Hepatic stellate cell (primary cell): ENCODE results near the gene EXOC6.
"Not testable (repeated sequence)": the region's sequence is repeated elsewhere in the genome, so short reads cannot be mapped to it uniquely, and the experiment has no call there.

Experiments
- DNase-seq: peaks from one replicate; pipeline ENCODE4 v3.0.0; 2011; ENCODE audit warnings: low spot score

The EXOC6 gene

DNA sequence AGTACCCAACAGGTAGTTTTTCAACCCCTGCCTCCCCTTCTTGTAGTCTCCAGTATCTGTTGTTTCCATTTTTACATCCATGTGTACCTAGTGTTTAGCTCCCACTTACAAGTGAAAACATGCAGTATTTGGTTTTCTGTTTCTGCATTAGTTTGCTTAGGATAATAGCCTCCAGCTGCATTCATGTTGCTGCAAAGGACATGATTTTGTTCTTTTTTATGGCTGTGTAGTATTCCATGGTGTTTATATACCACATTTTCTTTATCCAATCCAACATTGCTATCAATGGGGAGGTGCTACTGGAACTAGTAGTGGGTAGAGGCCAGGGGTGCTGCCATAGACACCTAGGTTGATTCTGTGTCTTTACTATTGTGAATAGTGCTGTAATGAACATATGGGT is 104.3 kb downstream of the EXOC6 start:
- not testable (repeated sequence) for DNase-seq

GRCh38 chr10:92957223-92958010 is 109.1 kb downstream of the EXOC6 start:
- no peak for DNase-seq

- no peak for DNase-seq
These were observed 113.3 kb downstream of the EXOC6 start for GRCh38 chr10:92961638-92962037.

GRCh38 chr10:92965314-92965713 is 117.0 kb downstream of the EXOC6 start:
- DNase-seq = no peak

GRCh38 chr10:92967641-92968040 is 119.3 kb downstream of the EXOC6 start:
- no peak for DNase-seq

- peak; percentile 12 for DNase-seq
These were observed 120.8 kb downstream of the EXOC6 start for GRCh38 chr10:92969151-92969550.

DNA sequence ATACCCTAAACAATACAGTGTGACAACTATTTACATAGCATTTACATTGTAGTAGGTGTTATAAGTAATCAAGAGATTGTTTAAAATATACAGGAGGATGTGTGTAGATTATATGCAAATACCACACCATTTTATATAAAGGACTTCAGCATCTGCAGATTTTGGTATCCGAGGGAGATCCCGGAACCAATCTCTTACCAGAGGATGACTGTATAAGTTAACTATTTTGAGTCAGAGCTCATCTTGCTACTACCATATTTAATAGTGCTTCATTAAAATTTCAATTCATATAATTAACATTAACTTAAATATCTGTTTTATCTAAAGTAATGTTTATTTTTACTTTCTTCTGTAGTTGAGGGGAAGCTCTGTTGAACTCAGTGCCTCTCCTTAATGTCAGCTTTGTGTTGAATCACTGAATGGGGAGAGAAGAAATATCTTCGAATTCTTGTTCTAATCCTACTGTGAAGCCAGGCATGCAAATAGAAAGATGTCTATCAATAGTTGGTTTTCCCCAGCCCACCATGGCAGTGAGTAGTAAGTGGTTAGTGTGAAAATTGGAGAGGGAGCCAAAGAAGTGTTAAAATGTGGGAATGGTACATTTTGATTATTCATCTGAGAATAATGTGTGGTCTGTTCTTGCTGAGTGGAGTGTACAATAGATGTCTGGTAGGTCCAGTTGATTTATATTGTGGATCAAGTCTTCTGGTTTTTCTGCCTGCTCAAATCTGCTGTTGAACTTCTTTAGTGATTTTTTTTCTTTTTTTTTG is 122.2 kb downstream of the EXOC6 start:
- DNase-seq = no peak

- peak; percentile 66 for DNase-seq
These were observed 123.9 kb downstream of the EXOC6 start for GRCh38 chr10:92972066-92972870.

DNA sequence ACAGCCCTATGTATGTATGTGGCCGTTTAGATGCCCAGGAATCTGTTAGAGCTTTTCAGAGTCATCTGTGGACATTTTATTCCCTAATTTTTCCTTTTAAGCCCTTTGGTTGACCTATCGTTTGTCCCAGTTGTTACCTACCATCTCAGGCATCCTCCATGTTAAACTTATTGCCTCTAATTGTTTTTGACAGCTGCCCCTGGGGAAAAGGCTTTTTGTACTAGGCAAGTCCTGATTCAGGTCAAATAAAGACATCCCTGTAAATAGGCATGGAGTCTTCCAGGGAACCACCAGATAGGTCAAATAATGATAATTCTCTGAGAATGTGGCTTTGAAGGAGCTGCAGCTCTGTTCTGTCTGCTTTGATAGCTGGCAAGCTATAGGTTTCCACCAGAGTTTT is 124.6 kb downstream of the EXOC6 start:
- no peak for DNase-seq

DNA sequence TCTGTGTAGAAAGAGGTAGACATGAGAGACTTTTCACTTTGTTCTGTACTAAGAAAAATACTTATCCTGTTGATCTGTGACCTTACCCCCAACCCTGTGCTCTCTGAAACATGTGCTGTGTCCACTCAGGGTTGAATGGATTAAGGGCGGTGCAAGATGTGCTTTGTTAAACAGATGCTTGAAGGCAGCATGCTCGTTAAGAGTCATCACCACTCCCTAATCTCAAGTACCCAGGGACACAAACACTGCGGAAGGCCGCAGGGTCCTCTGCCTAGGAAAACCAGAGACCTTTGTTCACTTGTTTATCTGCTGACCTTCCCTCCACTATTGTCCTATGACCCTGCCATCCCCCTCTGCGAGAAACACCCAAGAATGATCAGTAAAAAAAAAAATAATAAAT is 128.0 kb downstream of the EXOC6 start:
- not testable (repeated sequence) for DNase-seq

- no peak for DNase-seq
These were observed 140.9 kb downstream of the EXOC6 start for GRCh38 chr10:92989250-92989649.

- no peak for DNase-seq
These were observed 142.3 kb downstream of the EXOC6 start for GRCh38 chr10:92990615-92991014.

GRCh38 chr10:92991513-92991912 is 143.2 kb downstream of the EXOC6 start:
- no peak for DNase-seq

DNA sequence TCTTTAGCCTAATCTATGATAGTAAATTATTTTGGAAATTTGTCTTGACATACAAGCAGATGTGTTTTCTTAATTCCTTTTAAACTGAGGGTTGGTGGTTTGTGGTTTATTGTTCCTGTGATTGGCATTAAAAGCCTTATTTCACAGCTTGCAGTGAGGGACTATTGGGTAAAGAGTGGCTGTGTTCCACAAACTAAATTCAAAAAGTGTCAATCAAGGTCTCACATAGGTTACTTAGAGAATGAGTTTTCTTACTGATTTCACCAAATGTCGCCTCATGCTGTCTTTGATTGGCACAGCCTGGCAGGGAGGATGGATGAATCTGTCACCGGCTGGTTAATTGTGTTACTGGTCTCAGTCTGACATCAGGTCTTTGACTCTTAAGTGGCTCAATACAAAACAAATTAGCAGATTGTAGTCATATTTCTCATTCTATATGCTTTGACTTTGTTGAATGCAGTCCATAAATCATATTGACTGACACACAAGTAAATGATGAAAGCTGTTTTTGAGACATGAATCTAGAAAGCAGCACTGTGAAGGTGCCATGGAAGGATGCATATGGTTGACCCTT is 145.5 kb downstream of the EXOC6 start:
- DNase-seq = no peak

DNA sequence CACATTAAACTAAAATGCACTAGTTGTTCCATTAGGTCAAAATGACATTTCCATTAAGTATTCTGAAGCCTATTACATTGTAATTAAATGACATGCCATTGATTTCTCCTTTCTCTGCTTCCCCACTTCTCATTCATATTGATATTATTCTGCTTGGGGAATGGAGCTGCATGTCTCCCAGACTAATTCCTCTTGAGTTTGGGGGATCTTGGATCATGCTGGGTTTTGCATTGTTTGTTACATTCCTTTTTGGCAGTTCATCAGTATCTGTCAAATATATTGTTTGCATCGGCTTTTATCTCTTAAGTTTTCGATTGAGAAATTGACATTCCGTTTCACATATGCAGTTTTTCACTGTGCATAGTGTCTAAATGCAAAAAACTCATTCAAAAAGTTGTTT is 147.2 kb downstream of the EXOC6 start:
- no peak for DNase-seq

- no peak for DNase-seq
These were observed 149.3 kb downstream of the EXOC6 start for GRCh38 chr10:92997620-92998019.

GRCh38 chr10:92999191-92999590 is 150.9 kb downstream of the EXOC6 start:
- DNase-seq = no peak

DNA sequence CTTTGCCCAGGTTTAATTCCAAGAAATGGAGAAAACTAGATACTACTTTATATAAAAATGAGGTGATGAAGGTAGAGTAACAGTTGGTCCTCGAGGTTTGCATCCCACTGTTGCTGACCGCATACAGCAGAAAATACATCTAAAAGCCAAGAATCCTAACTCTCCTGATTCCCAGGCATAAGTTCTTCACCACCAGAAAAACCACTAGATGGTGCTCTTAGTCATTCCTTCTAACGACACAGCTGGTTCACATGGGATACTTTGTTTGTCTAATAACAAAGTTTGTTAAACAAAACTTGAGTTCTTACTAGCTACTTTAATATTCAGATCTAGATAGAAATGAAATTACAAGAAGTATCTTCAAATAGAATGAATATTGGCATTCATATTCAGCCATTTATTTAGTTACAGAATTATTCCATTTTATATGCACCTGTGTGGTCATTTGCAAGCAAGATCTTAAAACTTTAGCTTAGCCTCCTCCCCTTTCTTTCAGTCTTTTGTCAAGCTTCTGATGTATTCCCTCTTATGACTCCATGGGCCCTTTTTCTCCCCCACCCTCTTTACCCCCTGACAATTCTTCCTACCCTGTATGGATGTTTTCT is 158.2 kb downstream of the EXOC6 start:
- DNase-seq = peak; percentile 19

GRCh38 chr10:93015722-93016121 is 167.4 kb downstream of the EXOC6 start:
- DNase-seq = no peak

DNA sequence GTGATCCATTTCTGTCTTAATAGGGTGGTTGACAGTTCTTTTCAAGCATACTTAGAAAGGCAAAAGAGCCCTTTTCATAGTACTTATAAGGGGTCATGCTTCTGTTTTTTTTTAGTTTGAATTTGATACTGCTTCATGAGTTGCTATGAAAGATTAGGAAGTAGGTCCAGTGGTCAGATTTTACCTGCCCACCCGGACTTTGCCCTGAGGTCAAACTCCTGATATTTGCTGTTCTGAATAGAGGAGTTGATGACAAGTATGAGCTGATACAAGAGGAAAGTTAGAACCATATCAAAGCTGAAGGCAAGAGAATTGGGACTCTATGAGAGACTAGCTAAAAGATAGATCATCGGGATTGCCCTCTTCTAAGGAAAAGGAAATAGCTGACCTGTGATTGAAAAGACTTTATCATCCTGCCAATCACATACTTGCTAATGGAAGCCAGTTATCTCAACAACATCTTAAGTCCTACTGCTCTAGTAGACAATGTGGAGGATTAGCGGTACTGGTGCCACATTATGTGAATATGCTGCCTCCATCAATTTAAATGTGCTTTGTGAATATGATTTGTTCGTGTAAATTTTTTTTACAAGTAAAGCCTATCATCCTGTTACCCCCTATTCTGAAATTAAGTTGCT is 174.8 kb downstream of the EXOC6 start:
- no peak for DNase-seq

DNA sequence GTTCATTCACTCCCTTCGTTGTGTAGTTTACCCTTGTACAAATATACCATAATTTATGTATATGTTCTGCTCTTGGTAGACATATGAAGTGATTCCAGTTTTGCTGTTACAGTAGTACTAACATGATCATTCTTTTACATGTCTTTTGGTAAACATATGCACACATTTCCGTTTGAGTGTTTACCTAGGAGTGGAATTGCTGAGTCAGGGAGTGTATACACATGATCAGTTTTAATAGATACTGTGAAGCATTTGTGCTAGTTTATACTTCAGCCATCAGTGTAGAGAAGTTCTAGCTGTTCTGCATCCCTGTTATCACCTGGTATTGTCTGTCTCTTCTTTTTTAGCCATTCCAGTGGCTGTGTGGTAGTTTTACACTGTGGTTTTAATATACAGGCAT is 177.8 kb downstream of the EXOC6 start:
- DNase-seq = no peak
